Mesendoderm (in vitro differentiated cells): ENCODE data around the gene DIPK1A.

Experiments used
- DNase-seq: peaks from one replicate; pipeline ENCODE4 v3.0.0; 2013
- H2AK5ac ChIP-seq: 2 replicates; pipeline ENCODE4 v1.6.1; 2013; ENCODE audit warnings: low read length, inconsistent platforms
- H2BK120ac ChIP-seq: 2 replicates; pipeline ENCODE4 v1.6.1; 2013; ENCODE audit warnings: low read depth, mild to moderate bottlenecking, low read length, moderate library complexity, mixed read lengths
- H2BK15ac ChIP-seq: replicated peaks from 2 replicates; pipeline ENCODE4 v1.6.1; 2013; ENCODE audit warnings: low read depth, mild to moderate bottlenecking, moderate library complexity
- H2BK5ac ChIP-seq: 2 replicates; pipeline ENCODE4 v1.6.1; 2013; ENCODE audit warnings: low read length, inconsistent platforms
- H3K18ac ChIP-seq: 2 replicates; pipeline ENCODE4 v1.6.1; 2013; ENCODE audit warnings: mild to moderate bottlenecking, low read length, mixed read lengths
- H3K23ac ChIP-seq: one replicate; pipeline ENCODE4 v1.6.1; 2013; ENCODE audit warnings: low read length
- H3K27ac ChIP-seq: 2 replicates; pipeline ENCODE4 v1.5.1; 2013; ENCODE audit warnings: low read depth, mild to moderate bottlenecking, inconsistent platforms, low read length, moderate library complexity
- H3K27me3 ChIP-seq: 2 replicates; pipeline ENCODE4 v1.6.1; 2013; ENCODE audit warnings: low read length, control low read depth, mild to moderate bottlenecking, inconsistent platforms; ENCODE audit not compliant: insufficient read depth, poor library complexity
- H3K36me3 ChIP-seq: 2 replicates; pipeline ENCODE4 v1.6.1; 2013; ENCODE audit warnings: low read length, inconsistent platforms; ENCODE audit not compliant: control insufficient read depth, insufficient read depth
- H3K4ac ChIP-seq: one replicate; pipeline ENCODE4 v1.6.1; 2013; ENCODE audit warnings: low read depth, mild to moderate bottlenecking, low read length, moderate library complexity
- H3K4me1 ChIP-seq: 2 replicates; pipeline ENCODE4 v1.6.1; 2013; ENCODE audit warnings: low read depth, low read length, inconsistent platforms; ENCODE audit not compliant: control insufficient read depth
- H3K4me2 ChIP-seq: 2 replicates; pipeline ENCODE4 v1.6.1; 2013; ENCODE audit warnings: low read length
- H3K4me3 ChIP-seq: 2 replicates; pipeline ENCODE4 v1.5.1; 2013; ENCODE audit warnings: mild to moderate bottlenecking, low read length
- H3K56ac ChIP-seq: one replicate; pipeline ENCODE4 v1.6.1; 2013; ENCODE audit warnings: low read length
- H3K79me1 ChIP-seq: 2 replicates; pipeline ENCODE4 v1.6.1; 2013; ENCODE audit warnings: low read length, inconsistent platforms
- H3K79me2 ChIP-seq: 2 replicates; pipeline ENCODE4 v1.6.1; 2013; ENCODE audit warnings: mild to moderate bottlenecking, low read length; ENCODE audit not compliant: control insufficient read depth, insufficient read depth
- H3K9ac ChIP-seq: 2 replicates; pipeline ENCODE4 v1.6.1; 2013; ENCODE audit warnings: low read length, inconsistent platforms
- H4K5ac ChIP-seq: one replicate; pipeline ENCODE4 v1.6.1; 2013; ENCODE audit warnings: low read length
- H4K8ac ChIP-seq: one replicate; pipeline ENCODE4 v1.6.1; 2013; ENCODE audit warnings: low read depth, mild to moderate bottlenecking, control low read depth, low read length, moderate library complexity
- WGBS: extraction: QIAGEN DNeasy Blood & Tissue Kit; methylation state at CpG from one replicate; pipeline ENCODE4 v1.1.7; 2013; ENCODE audit warnings: low lambda C conversion rate, missing lambda C conversion rate; ENCODE audit not compliant: insufficient coverage; ENCODE audit errors: extremely low coverage; 5-methylcytosine and 5-hydroxymethylcytosine counted together

DIPK1A gene

GRCh38 chr1:92929461-92929860 lies 31.8 kb downstream of the DIPK1A start:
- Histone ChIP-seq H2BK120ac (no peak overlapping the region), H3K79me1 (no peaks in the 10 kb centered on the region), H4K5ac (no peak overlapping the region), H3K9ac (no peak overlapping the region), H3K79me2 (no peaks in the 10 kb centered on the region), H3K56ac (no peak overlapping the region), H3K36me3 (no peaks in the 10 kb centered on the region), H2BK5ac (no peak overlapping the region), H3K23ac (no peak overlapping the region), H3K27ac (no peak overlapping the region), H4K8ac (no peak overlapping the region), H3K4me3 (no peak overlapping the region), H3K18ac (no peak overlapping the region), H3K4me2 (no peak overlapping the region), H2AK5ac (no peak overlapping the region), H3K4ac (no peak overlapping the region), H3K4me1 (no peaks in the 10 kb centered on the region), H2BK15ac (no peak overlapping the region), H3K27me3 (no peaks in the 10 kb centered on the region)
- WGBS, result no CpG with 5 or more reads among the region's 1 CpG
- DNase-seq, result no peak

- no peak overlapping the region for H3K4me2 ChIP-seq
These were observed 33.4 kb downstream of the DIPK1A start for GRCh38 chr1:92927870-92928269.

GRCh38 chr1:92926873-92927272 lies 34.4 kb downstream of the DIPK1A start:
- Histone ChIP-seq H3K23ac (no peak overlapping the region), H3K4me2 (no peak overlapping the region), H2BK120ac (no peak overlapping the region), H3K56ac (no peak overlapping the region), H3K4me3 (no peak overlapping the region), H2BK15ac (no peak overlapping the region), H3K79me1 (no peaks in the 10 kb centered on the region), H4K5ac (no peak overlapping the region), H3K9ac (no peak overlapping the region), H3K4ac (no peak overlapping the region), H3K27ac (no peak overlapping the region), H2AK5ac (no peak overlapping the region), H3K18ac (no peak overlapping the region), H2BK5ac (no peak overlapping the region), H4K8ac (no peak overlapping the region), H3K79me2 (no peaks in the 10 kb centered on the region), H3K4me1 (no peaks in the 10 kb centered on the region), H3K27me3 (no peaks in the 10 kb centered on the region), H3K36me3 (no peaks in the 10 kb centered on the region)
- no CpG with 5 or more reads among the region's 1 CpG for WGBS
- DNase-seq, result no peak

More at GRCh38 chr1:92927870-92928269, 33.4 kb downstream of the DIPK1A start:
- Histone ChIP-seq H3K79me1 (no peaks in the 10 kb centered on the region), H2BK15ac (no peak overlapping the region), H2BK5ac (no peak overlapping the region), H3K23ac (no peak overlapping the region), H3K18ac (no peak overlapping the region), H3K56ac (no peak overlapping the region), H3K9ac (no peak overlapping the region), H4K8ac (no peak overlapping the region), H3K36me3 (no peaks in the 10 kb centered on the region), H2BK120ac (no peak overlapping the region), H3K4me3 (no peak overlapping the region), H3K79me2 (no peaks in the 10 kb centered on the region), H3K4ac (no peak overlapping the region), H3K27me3 (no peaks in the 10 kb centered on the region), H3K27ac (no peak overlapping the region), H3K4me1 (no peaks in the 10 kb centered on the region), H2AK5ac (no peak overlapping the region), H4K5ac (no peak overlapping the region)
- DNase-seq, result no peak

- Histone ChIP-seq H3K4me3 (no peak overlapping the region), H2BK15ac (no peak overlapping the region), H2AK5ac (no peak overlapping the region), H3K79me1 (no peaks in the 10 kb centered on the region), H3K4me1 (no peaks in the 10 kb centered on the region), H3K36me3 (no peaks in the 10 kb centered on the region), H4K8ac (no peak overlapping the region), H3K56ac (no peak overlapping the region), H3K79me2 (no peaks in the 10 kb centered on the region), H3K4me2 (no peak overlapping the region), H2BK120ac (no peak overlapping the region), H3K4ac (no peak overlapping the region), H3K27me3 (no peaks in the 10 kb centered on the region), H3K27ac (no peak overlapping the region), H4K5ac (no peak overlapping the region), H3K23ac (no peak overlapping the region), H2BK5ac (no peak overlapping the region), H3K18ac (no peak overlapping the region), H3K9ac (no peak overlapping the region)
- peak; percentile 47 for DNase-seq
- no CpG with 5 or more reads among the region's 9 CpGs for WGBS
These were observed 36.8 kb downstream of the DIPK1A start for GRCh38 chr1:92924501-92924900.

GRCh38 chr1:92923664-92924063 lies 37.6 kb downstream of the DIPK1A start:
- H2BK5ac ChIP-seq, result no peak overlapping the region
- H2BK15ac ChIP-seq, result no peak overlapping the region
- no peaks in the 10 kb centered on the region for H3K4me1 ChIP-seq
- no peaks in the 10 kb centered on the region for H3K79me1 ChIP-seq
- no peak for DNase-seq
- no peak overlapping the region for H3K23ac ChIP-seq
- H3K4me2 ChIP-seq, result no peak overlapping the region
- no peaks in the 10 kb centered on the region for H3K79me2 ChIP-seq
- H3K27me3 ChIP-seq, result no peaks in the 10 kb centered on the region
- H2BK120ac ChIP-seq, result no peak overlapping the region
- H3K36me3 ChIP-seq, result no peaks in the 10 kb centered on the region
- no peak overlapping the region for H4K8ac ChIP-seq
- H3K27ac ChIP-seq, result no peak overlapping the region
- H3K9ac ChIP-seq, result no peak overlapping the region
- H3K4me3 ChIP-seq, result no peak overlapping the region
- no peak overlapping the region for H4K5ac ChIP-seq
- H3K56ac ChIP-seq, result no peak overlapping the region
- WGBS, result no CpG with 5 or more reads among the region's 4 CpGs
- H2AK5ac ChIP-seq, result no peak overlapping the region
- H3K4ac ChIP-seq, result no peak overlapping the region
- H3K18ac ChIP-seq, result no peak overlapping the region

DNA sequence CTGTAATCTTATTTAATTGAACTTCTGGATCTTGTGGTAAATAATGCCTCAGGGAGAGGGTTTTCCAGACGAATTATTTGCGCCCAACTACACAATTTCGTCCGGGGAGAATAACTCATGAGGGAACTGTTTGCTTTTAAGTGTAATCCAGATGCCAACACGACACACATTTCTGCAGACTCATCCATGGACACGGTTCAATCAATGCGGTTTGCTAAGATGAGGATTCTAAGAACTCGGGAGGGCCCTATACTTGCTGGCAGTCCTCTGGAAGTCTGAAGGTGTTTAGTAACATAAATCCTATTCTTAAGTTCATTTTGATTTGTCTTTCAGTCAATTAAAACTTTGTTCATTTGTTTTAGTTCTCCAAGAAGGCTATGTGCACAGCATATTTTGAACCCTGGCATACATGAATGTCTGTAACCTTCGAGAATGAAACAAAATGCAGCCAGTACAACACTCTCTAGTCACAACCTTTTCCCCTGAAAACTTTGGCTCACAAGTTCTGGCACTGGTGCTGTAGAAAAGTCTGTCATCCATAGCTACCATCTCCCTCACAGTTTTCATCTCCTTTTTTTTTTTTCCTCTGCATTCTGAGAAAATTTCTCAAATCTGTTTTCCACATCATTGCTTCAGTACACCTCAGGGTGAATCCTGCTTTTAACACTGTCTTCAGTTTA lies 38.8 kb downstream of the DIPK1A start:
- H2AK5ac ChIP-seq, result no peak overlapping the region
- no peak overlapping the region for H3K23ac ChIP-seq
- no peaks in the 10 kb centered on the region for H3K36me3 ChIP-seq
- no peak overlapping the region for H4K8ac ChIP-seq
- H2BK15ac ChIP-seq, result no peak overlapping the region
- no peak overlapping the region for H4K5ac ChIP-seq
- no peak overlapping the region for H3K4ac ChIP-seq
- H3K56ac ChIP-seq, result no peak overlapping the region
- H3K79me2 ChIP-seq, result no peaks in the 10 kb centered on the region
- H3K79me1 ChIP-seq, result no peaks in the 10 kb centered on the region
- no peak overlapping the region for H3K9ac ChIP-seq
- H3K4me1 ChIP-seq, result no peaks in the 10 kb centered on the region
- H3K18ac ChIP-seq, result no peak overlapping the region
- H2BK5ac ChIP-seq, result no peak overlapping the region
- no peak for DNase-seq
- no peak overlapping the region for H3K27ac ChIP-seq
- WGBS, result no CpG with 5 or more reads among the region's 9 CpGs
- H3K27me3 ChIP-seq, result no peaks in the 10 kb centered on the region
- no peak overlapping the region for H2BK120ac ChIP-seq
- H3K4me2 ChIP-seq, result no peak overlapping the region
- H3K4me3 ChIP-seq, result no peak overlapping the region
